ENCODE data around the gene MSRB3. TPM values are rescaled to one million over a fixed set of nuclear protein-coding genes. Genes with fewer than 3 reads are reported as not detected.

The MSRB3 gene
- total and polyA plus RNA-seq, 2 experiments from 2014 or later = 0.95 to 1.7 TPM

- Histone ChIP-seq H3K27ac (ENCODE audit: low read depth) (no peak overlapping the region), H3K4me2 (no peak overlapping the region), H3K9me2 (ENCODE audit: insufficient read depth) (no peaks in the 10 kb centered on the region), H3K27me3 (ENCODE audit: insufficient read depth) (no peaks in the 10 kb centered on the region), H2AFZ (no peak overlapping the region), H4K20me1 (replicated peaks; ENCODE audit: insufficient read depth) (no peaks in the 10 kb centered on the region), H3K4me1 (ENCODE audit: insufficient read depth) (no peaks in the 10 kb centered on the region), H3K36me3 (ENCODE audit: insufficient read depth) (no peaks in the 10 kb centered on the region), H3K79me2 (replicated peaks; ENCODE audit: insufficient read depth) (no peaks in the 10 kb centered on the region), H3K4me3 (no peak overlapping the region), H3F3A (replicated peaks; ENCODE audit: low read depth) (no peaks in the 10 kb centered on the region)
- no peaks in the 10 kb centered on the region for H3K4me1 Mint-ChIP-seq
- TF ChIP-seq POLR2AphosphoS5 (IDR thresholded peaks at IDR 0.05; ENCODE audit: low read depth) (no peak), CTCF (conservative IDR thresholded peaks at IDR 0.05; ENCODE audit: low read depth in 2 of 2) (no peak), EZH2phosphoT487 (IDR thresholded peaks at IDR 0.05; ENCODE audit: unreplicated experiment) (no peak), CREB1 (CRISPR knock-in tag; IDR thresholded peaks at IDR 0.05; ENCODE audit: low read depth) (no peak), STAT1 (IDR thresholded peaks at IDR 0.05; ENCODE audit: unreplicated experiment) (no peak), JUNB (IDR thresholded peaks at IDR 0.05; ENCODE audit: unreplicated experiment) (no peak), ZNF114 (CRISPR knock-in tag; IDR thresholded peaks at IDR 0.05) (no peak), NANOG (IDR thresholded peaks at IDR 0.05; ENCODE audit: borderline replicate concordance) (no peak), REST (IDR thresholded peaks at IDR 0.05; ENCODE audit: unreplicated experiment) (no peak), EZH2 (IDR thresholded peaks at IDR 0.05; ENCODE audit: low read depth, unreplicated experiment) (no peak), ZNF331 (CRISPR knock-in tag; IDR thresholded peaks at IDR 0.05; ENCODE audit: low read depth) (no peak)
- TF ChIP-seq, protein P1, sequence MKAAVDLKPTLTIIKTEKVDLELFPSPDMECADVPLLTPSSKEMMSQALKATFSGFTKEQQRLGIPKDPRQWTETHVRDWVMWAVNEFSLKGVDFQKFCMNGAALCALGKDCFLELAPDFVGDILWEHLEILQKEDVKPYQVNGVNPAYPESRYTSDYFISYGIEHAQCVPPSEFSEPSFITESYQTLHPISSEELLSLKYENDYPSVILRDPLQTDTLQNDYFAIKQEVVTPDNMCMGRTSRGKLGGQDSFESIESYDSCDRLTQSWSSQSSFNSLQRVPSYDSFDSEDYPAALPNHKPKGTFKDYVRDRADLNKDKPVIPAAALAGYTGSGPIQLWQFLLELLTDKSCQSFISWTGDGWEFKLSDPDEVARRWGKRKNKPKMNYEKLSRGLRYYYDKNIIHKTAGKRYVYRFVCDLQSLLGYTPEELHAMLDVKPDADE (IDR thresholded peaks at IDR 0.05) = no peak
- TF ChIP-seq, protein P2, sequence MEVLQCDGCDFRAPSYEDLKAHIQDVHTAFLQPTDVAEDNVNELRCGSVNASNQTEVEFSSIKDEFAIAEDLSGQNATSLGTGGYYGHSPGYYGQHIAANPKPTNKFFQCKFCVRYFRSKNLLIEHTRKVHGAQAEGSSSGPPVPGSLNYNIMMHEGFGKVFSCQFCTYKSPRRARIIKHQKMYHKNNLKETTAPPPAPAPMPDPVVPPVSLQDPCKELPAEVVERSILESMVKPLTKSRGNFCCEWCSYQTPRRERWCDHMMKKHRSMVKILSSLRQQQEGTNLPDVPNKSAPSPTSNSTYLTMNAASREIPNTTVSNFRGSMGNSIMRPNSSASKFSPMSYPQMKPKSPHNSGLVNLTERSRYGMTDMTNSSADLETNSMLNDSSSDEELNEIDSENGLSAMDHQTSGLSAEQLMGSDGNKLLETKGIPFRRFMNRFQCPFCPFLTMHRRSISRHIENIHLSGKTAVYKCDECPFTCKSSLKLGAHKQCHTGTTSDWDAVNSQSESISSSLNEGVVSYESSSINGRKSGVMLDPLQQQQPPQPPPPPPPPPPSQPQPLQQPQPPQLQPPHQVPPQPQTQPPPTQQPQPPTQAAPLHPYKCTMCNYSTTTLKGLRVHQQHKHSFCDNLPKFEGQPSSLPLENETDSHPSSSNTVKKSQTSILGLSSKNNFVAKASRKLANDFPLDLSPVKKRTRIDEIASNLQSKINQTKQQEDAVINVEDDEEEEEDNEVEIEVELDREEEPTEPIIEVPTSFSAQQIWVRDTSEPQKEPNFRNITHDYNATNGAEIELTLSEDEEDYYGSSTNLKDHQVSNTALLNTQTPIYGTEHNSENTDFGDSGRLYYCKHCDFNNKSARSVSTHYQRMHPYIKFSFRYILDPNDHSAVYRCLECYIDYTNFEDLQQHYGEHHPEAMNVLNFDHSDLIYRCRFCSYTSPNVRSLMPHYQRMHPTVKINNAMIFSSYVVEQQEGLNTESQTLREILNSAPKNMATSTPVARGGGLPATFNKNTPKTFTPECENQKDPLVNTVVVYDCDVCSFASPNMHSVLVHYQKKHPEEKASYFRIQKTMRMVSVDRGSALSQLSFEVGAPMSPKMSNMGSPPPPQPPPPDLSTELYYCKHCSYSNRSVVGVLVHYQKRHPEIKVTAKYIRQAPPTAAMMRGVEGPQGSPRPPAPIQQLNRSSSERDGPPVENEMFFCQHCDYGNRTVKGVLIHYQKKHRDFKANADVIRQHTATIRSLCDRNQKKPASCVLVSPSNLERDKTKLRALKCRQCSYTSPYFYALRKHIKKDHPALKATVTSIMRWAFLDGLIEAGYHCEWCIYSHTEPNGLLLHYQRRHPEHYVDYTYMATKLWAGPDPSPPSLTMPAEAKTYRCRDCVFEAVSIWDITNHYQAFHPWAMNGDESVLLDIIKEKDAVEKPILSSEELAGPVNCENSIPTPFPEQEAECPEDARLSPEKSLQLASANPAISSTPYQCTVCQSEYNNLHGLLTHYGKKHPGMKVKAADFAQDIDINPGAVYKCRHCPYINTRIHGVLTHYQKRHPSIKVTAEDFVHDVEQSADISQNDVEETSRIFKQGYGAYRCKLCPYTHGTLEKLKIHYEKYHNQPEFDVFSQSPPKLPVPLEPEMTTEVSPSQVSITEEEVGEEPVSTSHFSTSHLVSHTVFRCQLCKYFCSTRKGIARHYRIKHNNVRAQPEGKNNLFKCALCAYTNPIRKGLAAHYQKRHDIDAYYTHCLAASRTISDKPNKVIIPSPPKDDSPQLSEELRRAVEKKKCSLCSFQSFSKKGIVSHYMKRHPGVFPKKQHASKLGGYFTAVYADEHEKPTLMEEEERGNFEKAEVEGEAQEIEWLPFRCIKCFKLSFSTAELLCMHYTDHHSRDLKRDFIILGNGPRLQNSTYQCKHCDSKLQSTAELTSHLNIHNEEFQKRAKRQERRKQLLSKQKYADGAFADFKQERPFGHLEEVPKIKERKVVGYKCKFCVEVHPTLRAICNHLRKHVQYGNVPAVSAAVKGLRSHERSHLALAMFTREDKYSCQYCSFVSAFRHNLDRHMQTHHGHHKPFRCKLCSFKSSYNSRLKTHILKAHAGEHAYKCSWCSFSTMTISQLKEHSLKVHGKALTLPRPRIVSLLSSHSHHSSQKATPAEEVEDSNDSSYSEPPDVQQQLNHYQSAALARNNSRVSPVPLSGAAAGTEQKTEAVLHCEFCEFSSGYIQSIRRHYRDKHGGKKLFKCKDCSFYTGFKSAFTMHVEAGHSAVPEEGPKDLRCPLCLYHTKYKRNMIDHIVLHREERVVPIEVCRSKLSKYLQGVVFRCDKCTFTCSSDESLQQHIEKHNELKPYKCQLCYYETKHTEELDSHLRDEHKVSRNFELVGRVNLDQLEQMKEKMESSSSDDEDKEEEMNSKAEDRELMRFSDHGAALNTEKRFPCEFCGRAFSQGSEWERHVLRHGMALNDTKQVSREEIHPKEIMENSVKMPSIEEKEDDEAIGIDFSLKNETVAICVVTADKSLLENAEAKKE (CRISPR knock-in tag; IDR thresholded peaks at IDR 0.05) = no peak
- H3K27me3 Mint-ChIP-seq (ENCODE audit: insufficient read depth, low read depth, poor library complexity) = no peaks in the 10 kb centered on the region
- no peaks in the 10 kb centered on the region for H3K9me3 Mint-ChIP-seq
- H3K4me3 Mint-ChIP-seq = no peak overlapping the region
- H3K36me3 Mint-ChIP-seq (ENCODE audit: low read depth) = no peaks in the 10 kb centered on the region
- no peak overlapping the region for H3K27ac Mint-ChIP-seq
- DNase-seq (ENCODE audit: low spot score) (no peak), ATAC-seq (no peak)
These were observed 12.1 kb upstream of the MSRB3 start for GRCh38 chr12:65266408-65266807.
